ENCODE data around the gene PRDM5.

Gene PRDM5

GRCh38 chr4:120821977-120822376, 100.5 kb downstream of the PRDM5 start:
- no peak overlapping the region for H3K4me3 ChIP-seq (replicated peaks; ENCODE audit: low read depth, low read length)
- DNase-seq (ENCODE audit: extremely low read depth, low read depth) = no peak
- TF ChIP-seq CTCF (IDR thresholded peaks at IDR 0.05; ENCODE audit: low read depth, low read length, missing control alignments) = no peak

GRCh38 chr4:120821029-120821428, 101.5 kb downstream of the PRDM5 start:
- DNase-seq (ENCODE audit: extremely low read depth, low read depth) = no peak

GRCh38 chr4:120819805-120820437, 102.6 kb downstream of the PRDM5 start:
- no peak overlapping the region for H3K4me3 ChIP-seq (replicated peaks; ENCODE audit: low read depth, low read length)
- TF ChIP-seq CTCF (IDR thresholded peaks at IDR 0.05; ENCODE audit: low read depth, low read length, missing control alignments) = no peak
- DNase-seq (ENCODE audit: extremely low read depth, low read depth) = no peak

More at GRCh38 chr4:120821029-120821428, 101.5 kb downstream of the PRDM5 start:
- H3K4me3 ChIP-seq (replicated peaks; ENCODE audit: low read depth, low read length) = no peak overlapping the region
- no peak for TF ChIP-seq CTCF (IDR thresholded peaks at IDR 0.05; ENCODE audit: low read depth, low read length, missing control alignments)

- DNase-seq (ENCODE audit: extremely low read depth, low read depth) = no peak
- no peak overlapping the region for H3K4me3 ChIP-seq (replicated peaks; ENCODE audit: low read depth, low read length)
- TF ChIP-seq CTCF (IDR thresholded peaks at IDR 0.05; ENCODE audit: low read depth, low read length, missing control alignments) = no peak
These were observed 106.1 kb downstream of the PRDM5 start for GRCh38 chr4:120816296-120816965.

GRCh38 chr4:120815361-120815760, 107.2 kb downstream of the PRDM5 start:
- no peak overlapping the region for H3K4me3 ChIP-seq (replicated peaks; ENCODE audit: low read depth, low read length)
- TF ChIP-seq CTCF (IDR thresholded peaks at IDR 0.05; ENCODE audit: low read depth, low read length, missing control alignments) = no peak

GRCh38 chr4:120814886-120815285, 107.6 kb downstream of the PRDM5 start:
- no peak for DNase-seq (ENCODE audit: extremely low read depth, low read depth)
- H3K4me3 ChIP-seq (replicated peaks; ENCODE audit: low read depth, low read length) = no peak overlapping the region
- TF ChIP-seq CTCF (IDR thresholded peaks at IDR 0.05; ENCODE audit: low read depth, low read length, missing control alignments) = no peak

More at GRCh38 chr4:120815361-120815760, 107.2 kb downstream of the PRDM5 start:
- DNase-seq (ENCODE audit: extremely low read depth, low read depth) = no peak

Measured in HFF-Myc (cell line).